CD4-positive, alpha-beta T cell treated with Interleukin-6 for 4 hours (primary cell): ENCODE data around the gene MAP3K5.
"Not testable (repeated sequence)": the region's sequence is repeated elsewhere in the genome, so short reads cannot be mapped to it uniquely, and the experiment has no call there.

ENCODE experiments used
- DNase-seq: peaks from one replicate; pipeline ENCODE4 v3.0.0-alpha.2; 2020; ENCODE audit warnings: mixed read lengths

The MAP3K5 gene

GRCh38 chr6:136769124-136769523 is 23.2 kb downstream of the MAP3K5 start:
- no peak for DNase-seq

- DNase-seq, result no peak
Measured at GRCh38 chr6:136767570-136768309, 24.5 kb downstream of the MAP3K5 start.

GRCh38 chr6:136767103-136767502 is 25.2 kb downstream of the MAP3K5 start:
- no peak for DNase-seq

GRCh38 chr6:136766274-136766673 is 26.0 kb downstream of the MAP3K5 start:
- DNase-seq, result no peak

DNA sequence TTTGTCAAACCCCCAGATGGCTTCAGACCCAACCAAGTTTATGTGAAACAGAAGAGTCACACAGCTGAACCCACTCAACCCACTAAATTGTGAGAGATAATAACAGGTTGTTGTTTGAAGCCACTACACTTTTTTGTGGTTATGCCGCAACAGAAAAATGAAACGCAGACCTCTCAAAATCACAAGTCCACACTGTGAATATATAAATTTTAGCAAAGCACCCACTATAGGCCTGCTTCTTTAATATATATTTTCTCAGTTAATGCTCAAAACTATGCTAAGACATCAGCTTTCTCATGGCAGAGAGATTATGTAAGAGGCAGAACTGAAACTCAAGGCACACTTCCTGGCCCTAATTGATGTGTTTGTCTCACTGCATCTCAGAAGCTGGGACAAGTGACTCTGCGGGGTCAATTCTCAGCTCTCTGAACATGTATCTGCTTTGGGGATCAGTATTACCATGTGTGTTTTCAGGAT is 27.7 kb downstream of the MAP3K5 start:
- peak; percentile 34 for DNase-seq

DNA sequence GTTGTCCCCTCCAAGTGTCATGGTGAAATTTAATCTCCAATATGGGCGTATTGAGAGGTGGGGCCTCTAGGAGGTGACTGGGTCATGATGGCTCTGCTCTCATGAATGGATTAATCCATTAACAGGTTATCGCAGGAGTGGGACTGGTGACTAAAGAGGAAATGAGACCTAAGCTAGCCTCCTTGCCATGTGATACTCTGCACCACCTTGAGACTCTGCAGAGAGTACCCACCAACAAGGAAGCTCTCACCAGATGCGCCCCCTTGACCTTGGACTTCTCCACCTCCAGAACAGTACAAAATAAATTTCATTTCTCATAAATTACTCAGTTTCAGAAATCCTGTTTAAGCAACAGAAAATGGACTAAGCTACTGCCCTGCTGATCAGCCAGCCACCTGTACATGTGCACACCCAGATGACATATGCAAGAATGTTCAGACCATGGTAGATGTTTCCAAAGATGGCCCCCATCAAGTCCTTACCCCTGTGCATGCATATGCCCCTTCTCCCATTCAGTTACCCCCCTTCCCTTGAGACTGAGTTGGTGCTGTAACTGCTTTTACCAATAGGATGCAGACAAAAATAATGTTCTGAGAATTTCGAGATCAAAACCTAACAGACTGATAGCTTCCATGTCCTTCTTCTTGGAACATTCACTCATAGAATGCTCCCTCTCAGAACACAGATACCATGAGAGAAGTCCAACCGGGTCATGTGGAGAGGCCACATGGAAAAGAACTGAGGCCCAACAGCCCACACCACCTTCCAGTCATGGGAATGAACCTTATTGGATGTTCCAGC is 28.4 kb downstream of the MAP3K5 start:
- no peak for DNase-seq

DNA sequence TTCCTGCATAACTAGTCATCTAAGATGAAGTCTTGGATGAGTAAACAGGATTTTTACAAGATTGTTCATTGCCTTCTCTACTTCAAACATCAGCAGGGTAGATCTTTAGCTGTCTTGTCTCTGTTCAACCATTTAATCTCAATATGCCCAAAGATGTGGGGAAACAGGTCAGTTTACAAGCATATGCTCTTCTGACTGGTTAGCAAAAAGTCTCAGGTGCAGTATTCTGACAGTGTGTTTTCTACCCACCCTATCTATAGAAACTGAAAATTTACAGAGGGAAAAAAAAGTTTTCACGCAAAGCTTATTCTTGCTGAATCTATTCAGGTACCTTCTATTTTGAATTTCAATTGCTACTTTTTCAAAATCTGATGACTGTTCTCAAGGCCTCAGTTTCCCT is 29.0 kb downstream of the MAP3K5 start:
- DNase-seq, result no peak

DNA sequence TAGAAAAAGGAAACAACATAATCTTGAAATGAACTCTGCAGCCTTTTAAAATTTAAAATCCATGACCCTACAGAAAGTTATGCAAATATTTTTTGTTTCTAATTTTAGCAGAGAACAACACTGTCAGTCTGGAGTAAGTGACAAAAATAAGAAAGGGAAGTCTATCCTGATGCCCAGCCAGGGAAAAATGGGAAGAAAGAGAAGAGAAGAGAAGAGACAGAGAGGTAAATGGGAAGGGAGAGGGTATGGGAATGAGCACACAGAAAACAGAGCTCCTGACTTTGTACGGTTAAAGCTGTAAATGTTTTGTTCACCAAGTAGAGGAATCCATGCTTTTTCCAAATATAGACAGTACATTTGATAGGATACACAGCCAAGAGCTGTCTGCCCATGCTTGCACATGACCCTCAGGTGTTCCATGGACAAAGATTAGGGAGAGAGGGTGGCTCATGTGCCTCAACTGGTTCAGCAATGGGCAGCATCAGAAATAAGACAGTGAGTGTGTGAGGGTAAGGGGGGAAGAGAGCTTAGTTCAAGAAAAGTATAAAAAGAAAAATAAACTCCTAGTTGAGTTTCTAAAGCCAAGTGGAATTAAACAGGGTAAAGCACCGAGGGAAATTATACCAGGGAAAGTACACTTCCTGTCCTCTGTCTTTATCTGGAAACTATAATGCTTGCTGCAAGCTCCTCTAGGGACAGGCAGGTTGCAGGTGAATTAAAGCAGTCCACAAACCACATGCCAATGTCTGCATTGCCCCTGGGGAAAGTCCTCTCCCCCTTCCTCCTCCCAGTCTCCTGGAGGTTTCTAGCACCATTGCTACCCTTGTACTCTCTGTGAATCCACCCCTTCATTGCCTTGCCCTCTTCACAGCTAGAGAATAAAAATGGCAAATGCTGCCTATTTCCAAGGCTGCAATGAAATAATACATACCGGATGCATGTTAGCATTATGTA is 30.0 kb downstream of the MAP3K5 start:
- no peak for DNase-seq

DNA sequence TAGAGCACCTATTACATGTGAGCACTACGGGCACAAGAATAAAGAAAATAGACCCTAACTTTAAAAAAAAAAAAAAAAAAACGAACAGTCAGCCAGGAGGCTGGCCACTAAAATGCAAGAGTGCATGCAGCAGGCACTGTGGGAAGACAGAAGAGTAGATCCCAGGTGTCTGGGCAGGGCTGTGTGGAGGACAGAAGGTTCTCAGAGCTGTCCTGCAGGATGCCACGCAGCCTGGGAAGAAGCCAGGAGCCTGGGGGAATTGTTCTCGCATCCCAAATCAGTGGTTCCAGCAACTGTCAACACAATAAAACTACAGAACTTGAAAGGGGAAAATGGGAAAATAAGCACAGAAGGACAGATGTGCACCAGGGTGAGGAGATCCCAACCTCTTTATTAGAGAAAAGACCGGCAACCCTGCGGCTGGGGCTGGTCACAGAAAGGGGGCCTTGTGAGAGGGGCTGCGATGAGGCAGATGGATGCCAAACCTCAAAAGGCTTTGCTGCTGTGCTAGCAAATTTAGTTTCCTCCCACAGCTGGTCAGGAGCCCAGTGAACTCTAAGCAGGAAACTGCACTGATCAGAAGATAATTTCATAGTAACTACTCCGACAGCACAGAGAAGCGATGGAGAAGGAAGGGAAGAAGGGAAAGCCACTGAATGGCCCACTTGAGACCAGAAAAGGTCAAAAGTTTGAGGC is 30.9 kb downstream of the MAP3K5 start:
- DNase-seq, result peak; percentile 44

DNA sequence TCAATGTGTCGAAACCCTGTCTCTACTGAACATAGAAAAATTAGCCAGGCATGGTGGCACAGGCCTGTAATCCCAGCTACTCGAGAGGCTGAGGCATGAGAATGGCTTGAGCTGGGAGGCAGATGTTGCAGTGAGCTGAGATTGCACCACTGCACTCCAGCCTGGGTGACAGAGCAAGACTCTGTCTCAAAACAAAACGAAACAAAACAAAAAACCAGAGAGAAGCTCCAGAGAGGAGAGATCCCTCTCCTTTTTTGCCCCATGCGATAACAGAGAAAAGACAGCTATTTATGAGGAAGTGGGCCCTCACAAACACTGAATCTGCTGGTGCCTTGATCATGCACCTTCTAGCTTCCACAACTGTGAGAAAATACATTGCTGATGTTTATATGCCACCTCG is 31.5 kb downstream of the MAP3K5 start:
- not testable (repeated sequence) for DNase-seq

GRCh38 chr6:136757150-136757549 is 35.1 kb downstream of the MAP3K5 start:
- DNase-seq, result no peak

- DNase-seq, result no peak
Measured at GRCh38 chr6:136754820-136755219, 37.5 kb downstream of the MAP3K5 start.

DNA sequence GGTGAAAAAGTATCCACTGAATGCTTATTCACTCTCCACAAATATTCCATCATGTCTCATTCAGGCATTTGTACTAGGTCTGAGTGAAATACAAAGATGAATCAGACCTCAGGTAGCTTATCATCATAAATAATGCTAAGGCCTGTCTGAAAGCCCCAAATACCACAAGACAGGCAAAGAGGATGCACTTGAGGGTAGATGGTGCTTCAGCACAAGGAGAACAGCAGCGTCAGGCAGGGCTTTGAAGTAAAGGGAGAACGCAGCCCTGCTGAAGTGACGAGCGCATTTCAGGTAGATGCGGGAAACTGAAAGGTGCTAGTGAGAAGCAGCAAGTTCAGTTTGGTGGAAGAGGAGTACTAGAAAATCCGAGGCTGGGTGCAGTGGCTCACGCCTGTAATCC is 38.7 kb downstream of the MAP3K5 start:
- peak; percentile 83 for DNase-seq

DNA sequence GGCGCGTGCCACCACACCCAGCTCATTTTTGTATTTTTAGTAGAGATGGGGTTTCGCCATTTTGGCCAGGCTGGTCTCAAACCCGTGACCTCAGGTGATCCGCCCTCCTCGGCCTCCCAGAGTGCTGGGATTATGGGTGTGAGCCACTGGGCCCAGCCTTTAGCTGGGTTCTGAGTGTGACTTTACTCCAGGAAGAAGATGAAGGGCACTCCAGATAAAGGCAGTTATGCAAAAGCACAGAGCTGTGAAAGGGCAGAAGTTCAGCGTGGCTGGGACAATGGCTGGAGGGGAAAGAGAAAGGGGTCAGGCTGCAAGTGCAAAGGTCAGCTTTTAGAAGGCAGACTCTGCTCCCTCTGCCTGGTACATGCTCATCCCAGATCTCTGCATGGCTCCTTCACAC is 39.7 kb downstream of the MAP3K5 start:
- DNase-seq, result no peak

- DNase-seq, result no peak
Measured at GRCh38 chr6:136751991-136752390, 40.3 kb downstream of the MAP3K5 start.

DNA sequence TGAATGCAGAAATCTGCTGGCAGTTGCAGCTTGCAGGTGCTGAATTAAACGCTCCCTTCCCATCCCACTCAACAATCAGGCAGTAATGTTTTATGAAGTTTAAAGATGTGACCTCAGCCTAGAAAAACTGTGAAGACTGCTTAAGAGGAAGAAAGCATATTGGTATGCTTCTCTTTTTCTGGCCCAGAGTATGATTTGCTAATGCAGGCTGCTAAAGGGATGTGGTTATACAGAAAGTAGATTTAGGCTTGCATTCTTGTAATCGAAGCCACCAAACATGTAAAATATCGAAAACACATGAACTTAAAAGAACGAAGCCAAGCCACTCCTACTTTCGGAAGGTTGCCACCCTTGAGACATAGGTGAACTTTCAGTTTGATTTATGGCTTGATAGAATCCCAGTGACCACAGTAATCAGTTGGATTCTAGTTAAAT is 40.7 kb downstream of the MAP3K5 start:
- DNase-seq, result peak; percentile 55

DNA sequence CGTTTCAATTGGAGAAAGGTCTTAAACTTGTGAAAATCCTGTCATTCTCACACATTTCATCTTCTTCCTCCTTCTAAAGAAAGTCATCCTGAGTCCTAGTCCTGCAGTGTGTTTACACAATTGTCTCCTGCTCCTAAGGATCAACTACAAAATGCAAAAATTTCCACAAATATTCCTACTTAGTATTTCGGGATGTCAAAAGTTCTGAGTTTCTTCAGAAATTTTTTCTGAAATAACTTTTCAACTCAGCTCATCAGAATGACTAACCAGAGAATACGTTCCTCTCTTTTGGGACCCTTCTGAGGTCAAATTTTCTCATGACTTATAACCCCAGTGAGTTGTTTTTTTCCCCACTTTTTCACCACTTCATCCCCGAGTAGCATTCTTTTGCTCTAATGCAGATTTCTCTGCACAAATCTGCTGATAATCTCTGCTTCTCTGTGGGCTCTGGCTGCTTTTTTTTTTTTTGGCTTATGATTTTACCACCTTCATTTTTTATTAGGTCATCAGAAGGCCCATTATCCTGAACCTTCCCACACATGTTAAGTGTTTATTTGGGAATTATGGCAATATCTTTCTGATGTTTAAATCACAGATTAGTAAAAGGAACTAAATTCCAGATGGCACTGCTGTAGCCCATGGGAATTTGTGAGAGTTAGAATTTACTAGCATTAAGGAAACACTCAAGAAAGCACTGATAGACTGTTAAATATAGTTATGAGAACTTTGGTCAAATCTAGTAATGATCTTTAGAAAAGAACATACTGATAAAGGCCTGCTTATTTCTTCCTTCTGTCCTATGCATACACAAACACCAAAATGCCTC is 41.4 kb downstream of the MAP3K5 start:
- DNase-seq, result no peak

- no peak for DNase-seq
Measured at GRCh38 chr6:136749359-136749997, 42.8 kb downstream of the MAP3K5 start.

GRCh38 chr6:136747507-136747906 is 44.8 kb downstream of the MAP3K5 start:
- DNase-seq, result no peak

DNA sequence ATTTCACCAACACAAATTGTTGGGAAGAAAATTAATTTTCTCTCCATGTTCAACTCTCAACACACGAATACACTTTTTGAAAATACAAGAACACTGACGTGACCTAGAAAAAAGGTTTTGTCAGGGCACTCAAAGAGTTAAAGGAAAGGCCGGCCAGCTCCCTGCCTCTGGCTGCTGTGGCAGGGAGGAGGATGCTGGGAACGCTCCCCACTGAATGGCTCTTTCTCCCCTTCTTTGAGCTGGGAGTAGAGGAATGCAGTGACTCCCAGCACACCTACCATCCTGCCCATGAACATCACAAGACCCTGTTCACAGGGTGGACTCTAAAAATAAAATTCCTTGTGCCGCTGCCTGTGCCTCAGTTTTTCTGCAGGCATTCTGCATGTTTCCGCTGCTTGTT is 47.0 kb downstream of the MAP3K5 start:
- DNase-seq, result no peak

DNA sequence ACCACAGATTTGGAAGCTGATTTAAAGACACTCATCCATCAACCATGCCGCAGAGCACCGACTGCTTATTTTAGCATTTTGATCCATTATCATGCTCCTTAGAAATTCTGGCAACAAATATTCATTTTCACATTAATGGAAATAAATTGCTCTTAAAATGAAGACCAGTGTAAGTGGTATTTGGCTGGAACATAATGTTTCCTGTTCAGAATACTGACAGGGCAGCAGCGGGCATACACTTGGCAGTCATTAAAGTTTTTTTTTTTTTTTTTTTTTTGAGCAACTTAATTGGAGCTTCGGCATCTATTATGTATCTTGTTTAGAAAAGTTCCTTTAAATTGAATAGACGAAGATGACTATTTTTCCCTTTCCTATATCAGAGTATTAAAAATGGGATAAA is 47.4 kb downstream of the MAP3K5 start:
- DNase-seq, result no peak
